GM18858 (cell line): ENCODE results near the gene FUOM.

Experiments
- ATAC-seq: cut with Tn5 transposase; IDR thresholded peaks from one replicate; pipeline ENCODE4 v1.9.1; 2021; ENCODE audit not compliant: unreplicated experiment

The FUOM gene

DNA sequence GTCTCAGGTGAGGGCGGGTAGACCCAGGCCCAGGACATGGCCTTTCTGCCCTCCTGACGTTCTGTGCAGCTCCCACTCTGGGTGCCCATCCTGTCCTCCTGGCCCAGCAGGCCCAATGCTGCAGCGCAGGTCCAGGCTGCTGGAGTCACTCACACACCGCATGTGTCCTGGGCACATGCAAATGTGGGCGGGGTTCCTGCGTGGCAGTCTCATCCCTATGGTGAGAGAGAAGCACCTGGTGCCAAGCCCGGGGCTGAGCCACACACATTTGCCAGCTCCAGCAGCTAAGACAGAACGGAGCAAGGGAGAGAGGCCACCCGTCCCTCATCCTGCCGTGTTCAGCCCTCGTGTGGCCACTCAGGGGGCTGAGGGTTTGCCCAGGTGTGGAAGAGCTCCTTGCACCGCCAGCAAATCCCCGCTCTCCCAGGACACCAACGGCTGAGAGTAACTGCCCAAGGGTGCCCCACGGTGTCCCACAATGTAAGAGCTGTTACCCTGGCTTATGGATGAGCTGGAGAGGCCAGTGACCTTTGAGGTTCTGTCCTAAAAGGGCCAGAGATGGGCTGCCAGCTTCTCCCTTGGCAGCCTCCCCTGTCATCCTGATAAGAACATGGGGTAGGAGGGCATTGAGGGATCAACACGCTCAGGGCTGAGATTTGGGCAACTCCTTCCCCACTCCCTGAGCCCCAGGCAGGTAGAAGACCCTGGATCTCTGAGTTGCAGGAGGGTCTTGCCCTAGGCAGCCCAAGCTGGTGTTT, 4.4 kb downstream of the FUOM start:
- no peak for ATAC-seq

DNA sequence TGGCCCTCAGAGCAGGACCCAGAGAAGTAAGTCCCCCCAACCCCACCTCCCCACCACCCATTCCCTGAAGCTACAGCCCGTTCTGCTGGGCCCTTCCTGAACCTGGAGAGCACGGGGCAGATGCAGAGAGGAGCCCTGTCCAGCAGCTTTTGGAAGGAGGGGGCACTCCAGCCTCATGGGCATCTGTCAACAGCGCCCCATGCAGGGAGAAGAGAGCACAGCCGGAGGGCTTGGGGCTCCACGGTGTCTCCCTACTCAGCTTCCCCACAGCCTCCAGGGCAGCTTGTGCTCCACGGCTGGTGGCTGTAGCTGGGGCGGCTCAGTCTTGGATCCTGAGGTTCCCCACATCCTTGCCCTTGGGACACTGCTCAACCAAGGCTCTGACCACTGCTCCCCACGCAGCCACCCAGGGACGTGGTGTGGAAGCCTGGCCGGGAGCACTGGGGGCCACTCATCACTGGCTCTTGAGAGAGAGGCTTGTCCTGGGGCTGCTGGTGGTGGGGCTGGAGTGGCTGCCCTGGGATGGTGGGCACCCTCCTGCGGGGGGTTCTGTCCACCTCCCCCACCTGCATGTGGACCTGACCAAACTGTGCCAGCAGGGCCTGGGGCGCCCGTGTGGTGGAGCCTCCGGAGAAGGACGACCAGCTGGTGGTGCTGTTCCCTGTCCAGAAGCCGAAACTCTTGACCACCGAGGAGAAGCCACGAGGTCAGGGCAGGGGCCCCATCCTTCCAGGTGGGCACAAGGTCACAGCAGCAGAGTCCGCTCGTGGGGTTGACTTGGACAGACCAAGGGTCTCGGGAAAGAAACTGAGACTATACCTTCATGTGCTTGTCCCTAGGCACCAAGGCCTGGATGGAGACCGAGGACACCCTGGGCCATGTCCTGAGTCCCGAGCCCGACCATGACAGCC, 6.2 kb downstream of the FUOM start:
- no peak for ATAC-seq

DNA sequence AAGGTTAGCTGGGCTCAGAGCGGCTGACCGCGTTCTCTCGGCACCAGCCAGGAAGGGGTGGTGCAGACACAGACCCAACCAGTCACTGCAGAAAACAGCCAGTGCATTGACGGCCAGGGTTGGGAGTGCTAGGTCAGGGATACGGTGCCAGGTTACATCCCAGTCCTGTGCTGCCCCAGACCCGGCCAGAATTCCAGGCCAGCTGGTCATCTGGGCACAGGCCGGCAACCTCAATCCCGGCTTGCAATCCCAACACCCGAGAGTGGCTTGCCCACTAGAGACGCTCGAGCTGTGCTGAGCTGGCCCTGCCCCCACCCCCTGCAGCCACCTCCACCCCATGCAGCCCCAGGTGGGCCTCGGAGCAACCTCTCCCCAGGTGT, 6.9 kb downstream of the FUOM start:
- ATAC-seq: no peak

DNA sequence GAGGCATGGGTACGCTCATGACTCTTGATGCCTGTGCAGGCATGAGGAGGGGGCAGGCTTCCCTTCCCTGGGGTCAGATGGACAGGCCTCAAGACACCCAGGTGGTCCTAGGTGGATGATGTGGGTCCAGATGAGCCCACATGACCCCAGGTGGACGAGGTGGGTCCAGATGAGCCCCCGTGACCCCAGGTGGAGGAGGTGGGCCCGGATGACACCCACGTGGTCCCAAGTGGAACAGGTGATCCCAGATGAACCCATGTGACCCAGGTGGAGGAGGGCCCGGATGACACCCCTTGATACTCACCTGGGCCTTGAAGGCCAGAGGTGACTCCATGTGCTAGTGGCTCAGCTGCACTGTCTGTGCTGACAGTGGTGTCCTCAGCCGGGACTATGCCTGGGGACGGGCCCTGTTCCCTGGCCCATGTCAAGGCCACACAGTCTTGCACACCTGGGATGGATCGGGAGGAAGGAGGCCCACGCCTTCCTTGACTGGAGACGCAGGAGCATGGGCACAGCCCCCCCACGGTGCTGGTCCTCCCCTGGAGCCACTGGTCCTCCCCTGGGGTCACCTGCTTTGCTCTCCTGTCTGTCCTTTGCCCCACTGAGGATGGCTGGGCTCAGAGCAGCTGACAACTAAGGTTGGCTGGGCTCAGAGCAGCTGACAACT, 7.4 kb downstream of the FUOM start:
- ATAC-seq: no peak

DNA sequence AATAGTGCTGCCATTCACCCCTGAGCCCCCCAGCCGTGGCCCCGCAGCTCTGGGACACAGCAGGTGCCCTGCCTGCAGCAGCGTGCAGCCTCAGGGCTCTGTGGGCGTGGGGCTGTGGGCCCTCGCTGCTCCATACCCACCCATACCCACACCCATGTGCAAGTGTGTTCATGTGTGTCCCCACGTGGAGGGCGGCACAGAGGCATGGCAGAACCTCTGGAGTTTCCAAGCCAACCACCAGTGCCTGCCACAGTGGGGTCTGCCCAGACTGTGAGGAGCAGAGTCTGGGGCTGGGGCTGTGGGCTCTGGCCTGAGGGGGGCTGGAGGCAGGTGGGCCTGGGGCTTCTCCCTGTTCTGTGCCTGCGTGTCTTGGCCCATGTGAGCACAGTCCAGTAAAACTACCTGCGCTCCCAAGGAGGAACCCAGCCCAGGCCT, 8.2 kb downstream of the FUOM start:
- ATAC-seq: no peak

DNA sequence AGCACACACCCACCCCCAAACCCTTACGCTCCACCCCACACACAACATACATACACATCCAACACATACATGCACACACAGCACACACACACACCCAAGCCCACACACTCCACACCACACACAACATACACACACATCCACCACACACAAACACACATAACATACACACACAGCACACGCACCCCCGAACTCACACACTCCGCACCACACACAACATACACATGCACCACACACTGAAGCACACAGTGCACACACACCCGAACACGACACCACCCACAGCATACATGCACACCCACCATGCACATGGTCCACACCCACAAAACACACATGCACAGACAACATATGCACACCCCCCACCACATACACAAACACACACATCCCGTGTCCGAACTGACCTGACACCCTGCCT, 8.7 kb downstream of the FUOM start:
- ATAC-seq: no peak

DNA sequence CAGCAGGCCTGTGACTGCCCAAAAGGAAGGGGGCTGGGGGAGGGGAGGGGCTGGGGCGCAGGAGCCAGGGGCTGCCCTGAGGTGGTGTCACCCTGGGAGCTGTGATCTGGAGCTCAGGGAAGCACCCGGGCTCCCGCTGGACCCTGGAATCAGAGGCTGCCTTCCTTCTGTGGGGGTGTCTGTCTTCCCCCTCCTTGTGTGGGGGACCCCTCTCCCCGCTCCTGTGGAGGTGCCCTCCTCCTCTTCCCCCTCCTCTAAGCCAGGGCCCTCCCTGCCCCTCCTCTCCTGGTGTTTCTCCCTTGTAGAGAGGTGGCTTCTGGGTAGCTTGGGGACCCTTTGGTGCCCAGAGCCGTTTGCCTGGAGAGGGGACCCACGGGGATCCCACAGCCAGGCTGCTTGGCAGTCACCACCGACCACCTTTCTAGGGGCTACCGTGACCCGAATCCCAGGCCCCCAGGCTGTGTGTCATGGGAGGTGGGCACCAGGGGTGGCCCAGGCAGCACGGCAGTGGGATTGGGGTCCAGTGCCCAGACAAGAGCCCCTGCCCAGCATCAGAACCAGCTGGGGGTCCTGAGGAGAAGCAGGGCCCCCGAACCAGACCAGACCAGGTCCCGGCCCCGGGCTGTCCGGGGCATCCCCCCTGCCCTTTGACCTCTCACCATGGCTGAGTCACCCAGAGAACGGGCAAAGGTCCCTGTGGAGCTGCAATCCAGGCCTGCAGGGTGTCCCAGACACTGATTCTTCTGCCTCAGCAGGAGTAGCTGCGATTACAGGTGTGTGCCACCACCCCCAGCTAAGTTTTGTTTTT, 9.9 kb downstream of the FUOM start:
- ATAC-seq: no peak

DNA sequence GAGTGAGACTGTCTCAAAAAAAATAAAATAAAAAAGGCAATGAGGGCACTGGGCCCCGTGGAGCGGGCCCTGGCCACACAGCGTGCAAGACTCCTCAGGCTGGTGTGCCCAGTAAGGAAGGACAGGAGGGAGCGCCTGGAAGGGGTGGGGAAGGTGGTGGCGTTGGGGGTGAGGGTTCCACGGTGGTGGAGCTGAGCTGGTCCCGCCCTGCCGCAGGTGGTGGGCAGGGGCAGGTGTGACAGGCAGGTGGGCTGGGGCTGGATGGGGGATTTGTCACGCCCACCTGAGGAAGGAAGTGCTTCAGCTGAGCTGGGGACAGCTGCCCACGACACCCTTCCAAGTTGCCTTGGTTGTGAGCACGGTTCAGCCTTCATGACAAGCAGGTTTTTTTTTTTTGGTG, 11.4 kb downstream of the FUOM start:
- ATAC-seq: no peak

DNA sequence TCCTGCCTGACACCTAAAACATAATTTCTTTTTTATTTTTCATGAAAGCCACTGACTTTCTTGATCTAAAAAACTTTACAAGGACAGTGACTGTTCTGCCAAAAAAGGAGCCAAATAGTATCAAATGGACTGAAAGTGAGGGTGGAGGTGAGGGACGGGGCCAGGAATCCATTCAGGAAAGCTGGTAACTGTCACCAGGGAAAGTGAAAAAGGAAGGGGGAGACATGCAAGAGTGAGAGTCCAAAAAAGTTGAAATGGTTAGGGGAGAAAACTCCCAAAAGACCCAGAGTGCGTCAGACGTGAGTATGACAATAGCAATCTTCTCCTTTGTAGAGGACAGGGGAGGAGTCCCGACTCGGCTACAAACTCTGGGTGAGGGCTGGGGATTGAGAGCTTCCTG, 13.6 kb downstream of the FUOM start:
- no peak for ATAC-seq

DNA sequence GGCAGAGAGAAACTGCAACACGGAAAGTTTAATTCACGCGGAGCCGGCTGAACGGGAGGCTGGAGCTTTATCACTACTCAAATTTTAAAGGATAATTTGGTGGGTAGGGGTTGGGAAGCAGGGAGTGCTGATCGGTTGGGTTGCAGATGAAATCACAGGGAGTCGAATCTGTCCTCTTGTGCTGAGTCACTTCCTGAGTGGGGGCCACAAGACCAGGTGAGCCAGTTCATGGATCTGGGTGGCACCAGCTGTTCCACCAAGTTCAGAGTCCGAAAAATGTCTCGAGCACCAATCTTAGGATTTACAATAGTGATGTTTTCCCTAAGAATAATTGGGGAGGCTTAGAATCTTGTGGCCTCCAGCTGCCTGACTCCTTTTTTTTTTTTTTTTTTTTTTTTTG, 14.3 kb downstream of the FUOM start:
- ATAC-seq: no peak

DNA sequence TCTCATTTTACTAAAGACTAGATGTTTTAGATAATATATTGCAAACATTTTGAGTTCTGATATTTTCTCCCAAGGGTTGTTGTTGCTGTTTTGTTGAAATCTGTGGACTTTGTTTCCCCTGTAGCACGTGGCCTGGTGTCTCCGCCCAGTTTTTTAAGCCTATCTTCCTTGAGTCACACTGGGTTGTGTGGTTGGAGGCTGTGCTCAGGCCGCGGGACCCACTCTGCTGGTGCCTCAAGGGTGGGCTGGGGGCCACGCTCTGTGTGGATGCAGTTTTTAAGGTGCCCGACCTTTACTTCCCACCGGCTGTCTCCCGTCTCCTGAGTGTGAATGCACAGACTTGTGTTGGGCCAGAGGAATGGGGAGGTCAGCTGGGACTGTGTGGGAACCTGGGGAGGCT, 14.9 kb downstream of the FUOM start:
- no peak for ATAC-seq

DNA sequence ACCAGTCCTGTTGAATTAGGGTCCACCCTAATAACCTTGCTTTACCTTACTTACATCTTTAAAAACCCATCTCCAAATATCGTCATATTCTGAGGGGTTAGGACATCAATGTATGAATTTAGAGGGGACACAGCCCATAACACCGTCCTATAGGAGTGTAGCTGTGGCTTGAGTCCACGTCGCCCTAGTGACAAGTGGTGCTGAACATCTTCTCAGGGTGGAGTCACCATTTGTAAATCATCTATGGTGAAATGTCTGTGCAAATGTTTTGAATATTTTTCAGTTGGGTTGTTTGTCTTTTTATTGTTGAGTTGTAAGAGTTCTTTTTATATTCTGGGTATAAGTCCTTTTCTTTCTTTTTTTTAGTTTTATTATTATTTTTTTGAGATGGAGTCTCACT, 15.8 kb downstream of the FUOM start:
- ATAC-seq: no peak

DNA sequence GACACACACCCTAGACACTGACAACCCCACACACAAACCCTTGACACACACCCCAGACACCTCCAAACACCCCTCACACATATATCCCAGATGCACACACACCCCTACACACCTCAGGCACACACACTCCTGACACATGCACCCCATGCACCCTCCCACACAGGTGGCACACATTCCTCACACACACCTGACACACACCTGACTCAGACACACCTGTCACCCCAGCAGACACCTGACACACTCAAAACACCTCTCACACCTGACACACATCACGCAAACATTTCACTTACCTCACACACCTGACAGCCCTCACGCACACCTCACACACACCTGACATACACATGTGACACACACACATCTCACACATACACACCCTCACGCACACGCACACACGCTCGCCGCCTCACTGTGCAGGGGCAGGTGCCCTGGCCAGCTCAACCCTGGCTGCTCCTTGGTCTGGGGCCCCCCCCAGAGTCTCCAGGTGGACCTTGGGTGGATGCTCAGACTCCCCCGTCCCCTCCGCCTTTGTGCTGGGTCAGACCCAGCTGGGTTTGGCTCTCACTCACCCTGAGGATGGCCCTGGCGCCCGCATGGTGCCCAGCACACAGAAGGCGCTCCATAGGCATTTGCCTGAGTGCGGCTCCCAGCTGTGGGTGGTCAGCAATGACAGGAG, 18.0 kb downstream of the FUOM start:
- no peak for ATAC-seq

DNA sequence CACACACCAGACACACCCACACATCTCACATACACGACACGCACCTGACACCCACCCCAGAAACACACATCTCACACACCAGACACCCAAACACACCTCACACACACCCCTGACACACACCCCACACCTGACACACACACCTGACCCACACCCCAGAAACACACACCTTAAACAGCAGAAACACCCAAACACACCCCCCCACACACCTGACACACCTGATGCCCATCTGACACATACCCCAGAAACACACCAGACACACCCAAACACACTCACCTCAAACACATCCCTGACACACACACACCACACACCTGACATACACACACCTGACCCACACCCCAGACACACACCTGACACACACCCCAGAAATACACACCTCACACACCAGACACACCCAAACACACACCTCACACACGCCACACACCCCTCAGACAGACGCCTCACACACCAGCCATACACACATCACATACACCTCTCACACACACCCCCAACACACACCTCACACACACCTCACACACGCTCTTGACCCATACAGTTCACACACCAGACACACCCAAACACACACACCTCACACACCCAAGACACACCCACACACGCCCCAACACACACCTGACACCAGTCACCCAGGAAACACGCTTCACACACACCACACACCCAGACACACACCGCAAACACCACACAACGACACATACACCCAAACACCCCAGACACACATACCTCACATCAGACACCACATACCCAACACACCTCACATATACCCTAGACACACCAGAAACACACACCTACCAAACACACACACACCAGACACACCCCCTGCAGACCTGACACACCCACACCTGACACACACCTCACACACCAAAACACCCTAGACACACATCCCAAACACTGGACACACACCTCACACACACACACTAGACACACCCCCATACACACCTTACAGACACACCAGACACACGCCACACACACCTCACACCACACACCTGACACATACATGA, 19.4 kb downstream of the FUOM start:
- no peak for ATAC-seq

DNA sequence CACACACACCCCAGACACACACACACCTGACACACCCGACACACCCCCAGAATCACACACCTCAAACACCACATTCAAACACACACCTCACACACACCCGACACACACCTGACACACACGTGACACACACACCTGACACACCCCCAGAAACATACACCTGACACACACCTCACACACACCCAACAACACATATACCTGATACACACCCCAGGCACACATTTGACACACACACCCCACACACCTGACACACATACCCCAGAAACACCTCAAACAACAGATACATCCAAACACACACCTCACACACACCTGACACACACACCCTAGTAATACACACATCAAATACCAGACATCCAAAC, 20.5 kb downstream of the FUOM start:
- ATAC-seq: no peak

DNA sequence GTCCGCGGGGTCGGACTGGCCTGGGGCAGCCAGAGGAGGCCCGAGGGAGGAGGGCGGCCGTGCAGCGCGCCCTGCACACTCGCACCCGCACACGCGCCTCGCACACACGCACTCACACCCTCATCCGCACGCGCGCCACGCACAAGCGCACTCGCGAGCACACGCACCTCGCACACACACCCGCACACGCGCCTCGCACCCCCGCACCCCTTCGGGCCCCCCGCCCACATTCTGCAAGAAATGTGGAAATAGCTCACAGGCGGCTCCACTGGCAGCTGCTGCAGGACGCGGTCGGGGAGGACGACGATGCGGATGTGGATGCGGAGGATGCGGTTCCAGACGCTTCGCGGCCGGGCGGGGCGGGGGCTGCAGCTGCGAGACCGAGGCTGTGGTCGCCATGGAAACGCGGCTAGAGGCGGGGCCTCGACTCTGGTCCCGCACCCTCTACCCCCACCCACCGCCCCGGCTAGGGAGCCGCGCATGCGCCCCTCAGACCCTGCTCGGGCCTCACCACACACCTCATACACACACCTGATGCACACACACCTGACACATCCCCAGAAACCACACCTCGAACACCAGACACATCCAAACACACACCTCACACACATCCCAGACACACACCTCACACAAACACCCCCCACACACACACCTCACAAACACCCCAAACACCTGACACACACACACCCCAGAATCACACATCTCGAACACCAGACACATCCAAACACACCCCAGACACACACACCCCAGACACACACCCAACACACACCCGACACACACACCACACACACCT, 21.0 kb downstream of the FUOM start, which contains the start of gene CALY:
CALY (minus strand) TSS at position 320 of the 793 bp plus-strand sequence. CDS start 7,907 bp downstream, outside the sequence.
- no peak for ATAC-seq

DNA sequence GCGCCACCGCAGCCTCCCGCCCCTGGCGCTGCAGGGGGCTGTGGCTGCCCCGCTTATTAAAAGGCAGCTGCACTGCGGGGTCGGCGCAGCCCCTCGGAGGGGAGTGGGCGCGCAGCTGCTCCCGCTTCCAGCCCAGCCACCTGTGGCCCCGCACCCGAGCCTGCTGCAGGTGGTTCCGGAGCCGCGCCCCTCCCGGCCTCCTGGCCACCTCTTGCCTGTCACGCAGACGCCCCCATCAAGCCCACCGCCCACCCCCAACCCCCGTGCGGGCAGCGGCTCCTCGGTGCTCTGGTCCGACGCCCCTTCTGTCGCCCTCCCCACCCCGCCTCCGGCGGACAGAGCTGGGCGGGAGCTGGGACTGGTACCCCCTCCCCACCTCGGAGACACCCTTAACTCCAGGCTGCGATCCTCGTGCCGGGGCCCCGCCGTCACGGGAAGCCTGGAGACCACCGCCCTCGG, 21.7 kb downstream of the FUOM start:
- no peak for ATAC-seq
